ENCODE results near the gene TTBK1.

Gene TTBK1

DNA sequence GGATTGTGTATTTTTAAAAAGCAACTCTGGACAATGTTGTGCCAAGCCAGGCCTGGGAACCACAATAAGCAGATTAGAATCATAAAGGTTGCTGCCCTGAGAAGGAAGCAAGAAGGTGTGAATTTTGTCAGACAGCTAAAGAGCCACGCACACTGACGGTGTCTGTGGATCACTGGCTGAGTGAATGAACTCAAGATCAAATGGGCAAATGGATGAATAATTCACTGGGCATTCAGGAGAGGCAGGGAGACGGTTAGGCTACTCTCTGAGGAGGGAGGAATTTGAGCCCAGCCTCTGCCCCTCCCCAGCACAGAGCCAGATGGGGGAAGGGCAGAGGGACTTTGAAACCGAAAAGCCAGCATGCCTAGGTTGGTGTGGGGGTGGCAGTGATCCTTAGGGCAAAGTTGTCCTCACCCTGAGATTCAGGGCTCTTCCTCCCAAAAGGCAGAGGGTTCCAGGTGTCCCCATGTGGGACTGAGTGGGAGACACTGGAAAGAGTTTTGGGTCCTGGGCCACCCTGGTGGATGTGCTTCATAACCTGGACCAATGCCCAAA, 35.3 kb downstream of the TTBK1 start:
- TF ChIP-seq CTCF (IDR thresholded peaks at IDR 0.05; ENCODE audit: control extremely low read depth, extremely low read depth, low read depth, missing control alignments), result no peak
- no peak for DNase-seq (ENCODE audit: extremely low spot score)
- ChIA-PET CTCF (interaction anchor here (1.0 kb wide), 1 partner anchor 160 kb away, joined by 3 read pairs; no protein-coding TSS in a partner anchor), POLR2A (no interaction called here)

DNA sequence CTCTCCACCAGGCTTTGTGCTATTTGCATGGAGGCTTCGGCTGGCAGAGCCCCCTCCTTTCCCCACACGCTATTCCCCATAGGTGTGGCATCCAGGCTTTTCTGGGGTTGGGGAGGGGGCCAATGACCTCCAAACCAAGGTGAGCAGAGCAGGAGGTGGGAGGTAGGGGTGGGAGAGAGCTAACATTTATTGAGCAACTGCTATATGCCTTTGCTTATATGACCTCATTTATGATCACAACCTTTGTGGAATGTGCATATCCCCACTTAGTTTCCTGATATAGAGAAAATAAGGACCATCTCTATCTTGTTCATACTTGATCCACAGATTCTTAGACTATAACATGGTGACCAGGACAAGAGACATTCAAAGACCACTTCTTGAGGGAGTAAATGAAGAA, 37.0 kb downstream of the TTBK1 start:
- CTCF ChIA-PET, result interaction anchor here (0.9 to 1.6 kb wide), 2 partner anchors 27 to 52 kb away, joined by 3 to 5 read pairs; partner anchors contain the start of gene DNPH1
- no peak for TF ChIP-seq CTCF (IDR thresholded peaks at IDR 0.05; ENCODE audit: control extremely low read depth, extremely low read depth, low read depth, missing control alignments)
- POLR2A ChIA-PET, result no interaction called here
- no peak for DNase-seq (ENCODE audit: extremely low spot score)

- CTCF ChIA-PET, result interaction anchor here (0.9 to 1.2 kb wide), 3 partner anchors 18 to 85 kb away, joined by 3 to 4 read pairs (median 3); partner anchors contain the start of gene DNPH1
- DNase-seq (ENCODE audit: extremely low spot score), result no peak
- no peak for TF ChIP-seq CTCF (IDR thresholded peaks at IDR 0.05; ENCODE audit: control extremely low read depth, extremely low read depth, low read depth, missing control alignments)
- POLR2A ChIA-PET, result no interaction called here
These were observed 38.8 kb downstream of the TTBK1 start for GRCh38 chr6:43282060-43282459.

- TF ChIP-seq CTCF (IDR thresholded peaks at IDR 0.05; ENCODE audit: control extremely low read depth, extremely low read depth, low read depth, missing control alignments), result no peak
- POLR2A ChIA-PET, result no interaction called here
- DNase-seq (ENCODE audit: extremely low spot score), result no peak
- CTCF ChIA-PET, result interaction anchor here (0.9 to 1.1 kb wide), 2 partner anchors 19 to 53 kb away, joined by 3 to 4 read pairs; partner anchors contain the start of gene DNPH1
These were observed 39.6 kb downstream of the TTBK1 start for GRCh38 chr6:43282636-43283513.

DNA sequence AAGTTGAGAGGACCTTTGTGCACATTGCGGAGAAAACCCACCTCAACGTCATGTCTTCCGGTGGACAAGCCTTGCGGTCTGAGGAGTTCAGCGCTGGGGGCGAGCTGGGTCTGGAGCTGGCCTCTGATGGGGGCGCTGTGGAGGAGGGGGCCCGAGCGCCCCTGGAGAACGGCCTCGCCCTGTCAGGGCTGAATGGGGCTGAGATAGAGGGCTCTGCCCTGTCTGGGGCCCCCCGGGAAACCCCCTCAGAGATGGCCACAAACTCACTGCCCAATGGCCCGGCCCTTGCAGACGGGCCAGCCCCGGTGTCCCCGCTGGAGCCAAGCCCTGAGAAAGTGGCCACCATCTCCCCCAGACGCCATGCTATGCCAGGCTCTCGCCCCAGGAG, 40.2 kb downstream of the TTBK1 start:
- no peak for TF ChIP-seq CTCF (IDR thresholded peaks at IDR 0.05; ENCODE audit: control extremely low read depth, extremely low read depth, low read depth, missing control alignments)
- ChIA-PET POLR2A (no interaction called here), CTCF (no interaction called here)
- no peak for DNase-seq (ENCODE audit: extremely low spot score)

DNA sequence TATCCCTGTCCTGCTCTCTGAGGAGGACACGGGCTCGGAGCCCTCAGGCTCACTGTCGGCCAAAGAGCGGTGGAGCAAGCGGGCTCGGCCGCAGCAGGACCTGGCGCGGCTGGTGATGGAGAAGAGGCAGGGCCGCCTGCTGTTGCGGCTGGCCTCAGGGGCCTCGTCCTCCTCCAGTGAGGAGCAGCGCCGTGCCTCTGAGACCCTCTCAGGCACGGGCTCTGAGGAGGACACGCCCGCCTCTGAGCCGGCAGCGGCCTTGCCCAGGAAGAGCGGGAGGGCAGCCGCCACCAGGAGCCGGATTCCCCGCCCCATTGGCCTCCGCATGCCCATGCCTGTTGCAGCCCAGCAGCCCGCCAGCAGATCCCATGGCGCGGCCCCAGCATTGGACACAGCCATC, 40.6 kb downstream of the TTBK1 start:
- no peak for TF ChIP-seq CTCF (IDR thresholded peaks at IDR 0.05; ENCODE audit: control extremely low read depth, extremely low read depth, low read depth, missing control alignments)
- ChIA-PET POLR2A (no interaction called here), CTCF (no interaction called here)
- no peak for DNase-seq (ENCODE audit: extremely low spot score)
